ENCODE results near the gene NLRP9.
"Not testable (repeated sequence)": the region's sequence is repeated elsewhere in the genome, so short reads cannot be mapped to it uniquely, and the experiment has no call there.

The NLRP9 gene

GRCh38 chr19:55738302-55738701 lies at the start of gene NLRP9:
TSS of gene NLRP9 (minus strand) at chr19:55738402. CDS start at chr19:55738374, 28 bp downstream.
- no peak for DNase-seq

GRCh38 chr19:55781112-55781511 lies 42.9 kb upstream of the NLRP9 start:
- DNase-seq: no peak

- DNase-seq: no peak
These were observed 40.1 kb upstream of the NLRP9 start for GRCh38 chr19:55778331-55778730.

GRCh38 chr19:55777528-55777927 lies 39.3 kb upstream of the NLRP9 start:
- no peak for DNase-seq

- DNase-seq: not testable (repeated sequence)
These were observed 31.4 kb upstream of the NLRP9 start for GRCh38 chr19:55769632-55770031.

GRCh38 chr19:55768818-55769217 lies 30.6 kb upstream of the NLRP9 start, which contains the start of gene RFPL4AL1:
TSS of gene RFPL4AL1 (plus strand) at chr19:55769118. CDS start at chr19:55771805, 2,687 bp downstream.
- not testable (repeated sequence) for DNase-seq

- DNase-seq: peak in 4 of 58 donors; percentile 1 to 23 (median 12)
These were observed 28.3 kb upstream of the NLRP9 start for GRCh38 chr19:55766466-55766865.

GRCh38 chr19:55758797-55759196 lies 20.6 kb upstream of the NLRP9 start, which contains the start of gene RFPL4A:
TSS of gene RFPL4A (plus strand) at chr19:55759097. CDS start at chr19:55761801, 2,704 bp downstream.
- not testable (repeated sequence) for DNase-seq

- DNase-seq: not testable (repeated sequence)
These were observed 18.6 kb upstream of the NLRP9 start for GRCh38 chr19:55756808-55757207.

GRCh38 chr19:55753401-55753800 lies 15.2 kb upstream of the NLRP9 start:
- no peak for DNase-seq

GRCh38 chr19:55750715-55751114 lies 12.5 kb upstream of the NLRP9 start:
- DNase-seq: no peak

GRCh38 chr19:55730378-55730777 lies 7.8 kb downstream of the NLRP9 start:
- not testable (repeated sequence) for DNase-seq

GRCh38 chr19:55723491-55723890 lies 14.7 kb downstream of the NLRP9 start:
- no peak for DNase-seq

- DNase-seq: no peak
These were observed 17.4 kb downstream of the NLRP9 start for GRCh38 chr19:55720801-55721200.

- DNase-seq: no peak
These were observed 17.9 kb downstream of the NLRP9 start for GRCh38 chr19:55720214-55720746.

GRCh38 chr19:55717879-55718711 lies 20.1 kb downstream of the NLRP9 start:
- not testable (repeated sequence) for DNase-seq

- no peak for DNase-seq
These were observed 21.0 kb downstream of the NLRP9 start for GRCh38 chr19:55717251-55717650.

GRCh38 chr19:55716531-55716930 lies 21.7 kb downstream of the NLRP9 start:
- DNase-seq: no peak

GRCh38 chr19:55712804-55713631 lies 25.2 kb downstream of the NLRP9 start:
- DNase-seq: no peak

- DNase-seq: no peak
These were observed 26.5 kb downstream of the NLRP9 start for GRCh38 chr19:55711719-55712118.

- DNase-seq: no peak
These were observed 32.2 kb downstream of the NLRP9 start for GRCh38 chr19:55705972-55706371.
